ENCODE measurements around the gene LENG9. TPM values are rescaled to one million over a fixed set of nuclear protein-coding genes. Genes with fewer than 3 reads are reported as not detected.

Gene LENG9
- total RNA-seq, 1 donor from 2014 or later = 0.75 TPM

- Histone ChIP-seq H3K36me3 (ENCODE audit: control insufficient read depth, insufficient read depth, low read length) (peaks cover 14% of the 10 kb centered on the region), H3K4me3 (ENCODE audit: low read depth, low read length) (no peak overlapping the region), H3K27me3 (ENCODE audit: control insufficient read depth, insufficient read depth, low read length) (no peaks in the 10 kb centered on the region)
- TF ChIP-seq CTCF (IDR thresholded peaks at IDR 0.05; ENCODE audit: insufficient read depth, low read length, poor library complexity, severe bottlenecking) = no peak
- no peak for DNase-seq (ENCODE audit: low read depth)
These were observed 2.4 kb downstream of the LENG9 start for GRCh38 chr19:54461210-54461609.

- Histone ChIP-seq H3K36me3 (ENCODE audit: control insufficient read depth, insufficient read depth, low read length) (peaks cover 14% of the 10 kb centered on the region), H3K4me3 (ENCODE audit: low read depth, low read length) (no peak overlapping the region), H3K27me3 (ENCODE audit: control insufficient read depth, insufficient read depth, low read length) (no peaks in the 10 kb centered on the region)
- no peak for TF ChIP-seq CTCF (IDR thresholded peaks at IDR 0.05; ENCODE audit: insufficient read depth, low read length, poor library complexity, severe bottlenecking)
- no peak for DNase-seq (ENCODE audit: low read depth)
These were observed 3.2 kb downstream of the LENG9 start for GRCh38 chr19:54460230-54461005.

DNA sequence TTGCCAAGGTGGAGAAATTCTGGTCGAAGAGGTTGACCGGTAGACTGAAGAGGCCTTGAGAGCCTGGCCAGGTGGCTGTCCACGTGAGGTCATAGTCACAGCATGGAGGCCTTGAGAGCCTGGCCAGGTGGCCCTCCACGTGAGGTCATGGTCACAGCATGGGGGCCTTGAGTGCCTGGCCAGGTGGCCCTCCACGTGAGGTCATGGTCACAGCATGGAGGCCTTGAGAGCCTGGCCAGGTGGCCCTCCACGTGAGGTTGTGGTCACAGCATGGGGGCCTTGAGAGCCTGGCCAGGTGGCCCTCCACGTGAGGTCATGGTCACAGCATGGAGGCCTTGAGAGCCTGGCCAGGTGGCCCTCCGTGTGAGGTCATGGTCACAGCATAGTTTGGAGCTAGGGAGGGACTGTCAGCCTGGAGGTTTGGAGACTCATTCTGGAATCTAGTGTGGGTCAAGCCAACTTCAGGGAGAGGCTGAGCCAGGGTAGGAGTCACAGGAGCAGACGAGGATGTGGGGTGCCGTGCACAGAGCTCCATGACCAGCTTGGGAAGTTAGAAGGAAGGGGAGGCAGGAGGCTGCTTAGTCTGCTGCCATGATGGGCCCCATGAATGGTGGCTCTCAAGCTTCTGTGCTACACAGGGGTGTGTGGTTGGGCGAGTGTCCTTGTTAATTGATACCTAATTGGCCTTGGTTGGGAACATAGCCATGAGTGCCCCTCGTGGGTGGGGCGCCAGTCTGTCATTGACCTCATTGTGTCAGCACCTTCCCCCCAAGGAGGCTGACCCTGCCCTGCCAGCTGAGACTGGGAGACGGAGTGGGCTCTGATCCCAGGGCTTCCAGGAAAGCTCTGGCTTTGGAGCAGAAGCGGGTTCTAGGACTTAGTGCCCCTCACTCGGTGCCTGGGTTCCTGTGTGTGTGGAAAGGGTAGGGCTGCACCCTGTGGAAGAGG is 4.0 kb downstream of the LENG9 start:
- no peak for TF ChIP-seq CTCF (IDR thresholded peaks at IDR 0.05; ENCODE audit: insufficient read depth, low read length, poor library complexity, severe bottlenecking)
- no peak for DNase-seq (ENCODE audit: low read depth)
- Histone ChIP-seq H3K36me3 (ENCODE audit: control insufficient read depth, insufficient read depth, low read length) (peaks cover 14% of the 10 kb centered on the region), H3K4me3 (ENCODE audit: low read depth, low read length) (no peak overlapping the region), H3K27me3 (ENCODE audit: control insufficient read depth, insufficient read depth, low read length) (no peaks in the 10 kb centered on the region)

GRCh38 chr19:54458648-54459281 is 4.8 kb downstream of the LENG9 start:
- TF ChIP-seq CTCF (IDR thresholded peaks at IDR 0.05; ENCODE audit: insufficient read depth, low read length, poor library complexity, severe bottlenecking) = no peak

GRCh38 chr19:54457773-54458647 is 5.6 kb downstream of the LENG9 start:
- no peak overlapping the region for H3K4me3 ChIP-seq (ENCODE audit: low read depth, low read length)
- DNase-seq (ENCODE audit: low read depth) = no peak
- no peak for TF ChIP-seq CTCF (IDR thresholded peaks at IDR 0.05; ENCODE audit: insufficient read depth, low read length, poor library complexity, severe bottlenecking)
- peaks cover 16% of the 10 kb centered on the region for H3K36me3 ChIP-seq (ENCODE audit: control insufficient read depth, insufficient read depth, low read length)
- no peaks in the 10 kb centered on the region for H3K27me3 ChIP-seq (ENCODE audit: control insufficient read depth, insufficient read depth, low read length)

More at GRCh38 chr19:54458648-54459281, 4.8 kb downstream of the LENG9 start:
- H3K36me3 ChIP-seq (ENCODE audit: control insufficient read depth, insufficient read depth, low read length) = peaks cover 16% of the 10 kb centered on the region
- H3K4me3 ChIP-seq (ENCODE audit: low read depth, low read length) = no peak overlapping the region
- H3K27me3 ChIP-seq (ENCODE audit: control insufficient read depth, insufficient read depth, low read length) = no peaks in the 10 kb centered on the region
- no peak for DNase-seq (ENCODE audit: low read depth)
